HEK293 (cell line): ENCODE results near the gene INTS2.

ENCODE experiments used
- CTCF ChIA-PET: fragments of 350-600 bp; formaldehyde crosslinking; extraction: SDS; loops from one replicate; lab custom pipeline; 2021; ENCODE audit warnings: antibody characterized with exemption; lab: Yijun Ruan, JAX
- POLR2A ChIA-PET: fragments of 300-600 bp; formaldehyde crosslinking; extraction: SDS; loops from one replicate; lab custom pipeline; 2020; ENCODE audit warnings: antibody characterized with exemption, inconsistent platforms; lab: Yijun Ruan, JAX
- H3K27ac ChIP-seq: fragments of 200-500 bp; sonication (Bioruptor generic); 2 replicates; pipeline ENCODE4 v1.5.1; 2014; ENCODE audit warnings: low read depth, low read length, control low read depth, inconsistent platforms; ENCODE audit errors: extremely low read depth
- H3K36me3 ChIP-seq, 2 experiments: fragments of 200-500 bp in 1 of 2; sonication (Bioruptor generic) in 1 of 2; 1 replicate in 1 of 2; 2 replicates in 1 of 2; pipeline ENCODE4 v1.5.1; 2014 to 2017; ENCODE audit warnings: inconsistent platforms in 2 of 2, low read length in 2 of 2; ENCODE audit not compliant: control insufficient read depth in 2 of 2, insufficient read depth in 1 of 2
- H3K4me1 ChIP-seq: fragments of 200-500 bp; sonication (Bioruptor generic); 2 replicates; pipeline ENCODE4 v1.5.1; 2014; ENCODE audit warnings: mild to moderate bottlenecking, low read length, inconsistent platforms; ENCODE audit not compliant: control insufficient read depth, insufficient read depth
- H3K4me3 ChIP-seq: 2 replicates; pipeline ENCODE4 v1.5.1; 2011; ENCODE audit warnings: low read depth, mild to moderate bottlenecking, control low read depth, low read length, moderate library complexity
- H3K9me3 ChIP-seq: fragments of 200-500 bp; sonication (Bioruptor generic); 2 replicates; pipeline ENCODE4 v1.5.1; 2014; ENCODE audit warnings: low read depth, low read length, inconsistent platforms; ENCODE audit not compliant: control insufficient read depth, insufficient read depth
- CTCF ChIP-seq: fragments of 450-650 bp; formaldehyde crosslinking; IDR thresholded peaks from 2 replicates; pipeline ENCODE4 v1.5.1; 2016; ENCODE audit warnings: missing biosample characterization, missing genetic modification characterization
- ELK4 ChIP-seq: IDR thresholded peaks from 2 replicates; pipeline ENCODE4 v1.6.1; 2011; ENCODE audit warnings: mild to moderate bottlenecking, low read depth, low read length, borderline replicate concordance
- FEZF1 ChIP-seq: fragments of 450-650 bp; formaldehyde crosslinking; IDR thresholded peaks from 2 replicates; pipeline ENCODE4 v1.5.1; 2016; ENCODE audit warnings: missing biosample characterization, missing genetic modification characterization
- KLF16 ChIP-seq: fragments of 450-650 bp; formaldehyde crosslinking; IDR thresholded peaks from 2 replicates; pipeline ENCODE4 v1.5.1; 2017; ENCODE audit warnings: missing biosample characterization, missing genetic modification characterization
- PRDM1 ChIP-seq: fragments of 450-650 bp; formaldehyde crosslinking; IDR thresholded peaks from 2 replicates; pipeline ENCODE4; 2016; ENCODE audit warnings: missing biosample characterization, missing genetic modification characterization
- PRDM4 ChIP-seq: fragments of 450-650 bp; formaldehyde crosslinking; IDR thresholded peaks from 2 replicates; pipeline ENCODE4 v1.5.1; 2017; ENCODE audit warnings: missing biosample characterization, missing genetic modification characterization
- SETDB1 ChIP-seq: IDR thresholded peaks from one replicate; pipeline ENCODE4 v1.6.1; 2017; ENCODE audit warnings: mild to moderate bottlenecking, low read length, moderate library complexity, mixed read lengths; ENCODE audit not compliant: insufficient read length
- ZNF174 ChIP-seq: fragments of 450-650 bp; formaldehyde crosslinking; IDR thresholded peaks from 2 replicates; pipeline ENCODE4 v1.5.0; 2017; ENCODE audit warnings: missing biosample characterization, mild to moderate bottlenecking, missing genetic modification characterization
- ZNF221 ChIP-seq: fragments of 450-650 bp; formaldehyde crosslinking; IDR thresholded peaks from 2 replicates; pipeline ENCODE4 v1.5.1; 2017; ENCODE audit warnings: missing biosample characterization, missing genetic modification characterization, borderline replicate concordance
- ZNF223 ChIP-seq: fragments of 450-650 bp; formaldehyde crosslinking; IDR thresholded peaks from 2 replicates; pipeline ENCODE4 v1.5.1; 2016; ENCODE audit warnings: missing biosample characterization, missing genetic modification characterization
- ZNF416 ChIP-seq: fragments of 450-650 bp; formaldehyde crosslinking; IDR thresholded peaks from 2 replicates; pipeline ENCODE4 v1.5.1; 2016; ENCODE audit warnings: missing biosample characterization, missing genetic modification characterization
- ZNF580 ChIP-seq: fragments of 450-650 bp; formaldehyde crosslinking; IDR thresholded peaks from 2 replicates; pipeline ENCODE4 v1.5.1; 2016; ENCODE audit warnings: missing biosample characterization, missing genetic modification characterization
- ZNF585B ChIP-seq: fragments of 450-650 bp; formaldehyde crosslinking; IDR thresholded peaks from 2 replicates; pipeline ENCODE4 v1.5.1; 2016; ENCODE audit warnings: missing biosample characterization, missing genetic modification characterization
- ZNF692 ChIP-seq: fragments of 450-650 bp; formaldehyde crosslinking; IDR thresholded peaks from 2 replicates; pipeline ENCODE4 v1.5.1; 2016; ENCODE audit warnings: missing biosample characterization, missing genetic modification characterization
- ZSCAN30 ChIP-seq: fragments of 450-650 bp; IDR thresholded peaks from 2 replicates; pipeline ENCODE4 v1.5.1; 2018; ENCODE audit warnings: missing biosample characterization, mild to moderate bottlenecking, missing genetic modification characterization, moderate library complexity
- ZSCAN4 ChIP-seq: fragments of 450-650 bp; formaldehyde crosslinking; IDR thresholded peaks from 2 replicates; pipeline ENCODE4 v1.5.1; 2017; ENCODE audit warnings: missing biosample characterization, missing genetic modification characterization

INTS2 gene

GRCh38 chr17:61816538-61816937, 111.2 kb downstream of the INTS2 start:
- no peak for TF ChIP-seq ZNF221 (tag by site-specific recombination)
- no peak for TF ChIP-seq ZNF223
- no peak for TF ChIP-seq PRDM4
- no peak for TF ChIP-seq SETDB1
- peaks cover 17 to 24% of the 10 kb centered on the region in 2 experiments for H3K36me3 ChIP-seq
- POLR2A ChIA-PET, result no interaction called here
- no peaks in the 10 kb centered on the region for H3K9me3 ChIP-seq
- no peaks in the 10 kb centered on the region for H3K4me1 ChIP-seq
- CTCF ChIA-PET, result interaction anchor here (1.4 kb wide), 1 partner anchor 20 kb away, joined by 4 read pairs; no protein-coding TSS in a partner anchor
- no peak overlapping the region for H3K27ac ChIP-seq
- no peak overlapping the region for H3K4me3 ChIP-seq

GRCh38 chr17:61815863-61816503, 111.8 kb downstream of the INTS2 start:
- Histone ChIP-seq H3K4me1 (no peaks in the 10 kb centered on the region), H3K4me3 (no peak overlapping the region), H3K27ac (no peak overlapping the region), H3K9me3 (no peaks in the 10 kb centered on the region)
- ChIA-PET POLR2A (no interaction called here), CTCF (interaction anchor here (0.6 to 1.4 kb wide), 2 partner anchors 21 to 120 kb away, joined by 4 to 5 read pairs; no protein-coding TSS in a partner anchor)
- TF ChIP-seq ZSCAN4 (no peak), ZSCAN30 (tag by site-specific recombination) (no peak), KLF16 (tag by site-specific recombination) (no peak), CTCF (no peak), ZNF692 (no peak), ZNF416 (tag by site-specific recombination) (no peak), ELK4 (no peak), FEZF1 (no peak), PRDM1 (tag by site-specific recombination) (no peak), ZNF174 (no peak), ZNF580 (tag by site-specific recombination) (no peak), ZNF585B (no peak)
- TF ChIP-seq, all 188 proteins: peak for 0
- peaks cover 19 to 24% of the 10 kb centered on the region in 2 experiments for H3K36me3 ChIP-seq
